Gastroesophageal sphincter (tissue), 3 donors: ENCODE results near the gene MFNG.

Experiments
- EP300 ChIP-seq: sonication (generic); formaldehyde crosslinking; IDR thresholded peaks from one replicate; pipeline ENCODE4 v1.6.1; 2017; ENCODE audit warnings: antibody characterized with exemption, mild to moderate bottlenecking
- POLR2A ChIP-seq, 2 donors: fragments of 450-650 bp; IDR thresholded peaks; one replicate each; pipeline ENCODE4 v1.6.1; 2017; ENCODE audit warnings: antibody characterized with exemption in 2 of 2, mild to moderate bottlenecking in 2 of 2, moderate library complexity in 1 of 2
- POLR2AphosphoS5 ChIP-seq: sonication (generic); formaldehyde crosslinking; IDR thresholded peaks from one replicate; pipeline ENCODE4 v1.6.1; 2017; ENCODE audit warnings: antibody characterized with exemption
- TF ChIP-seq, protein P1 (sequence below), 4 experiments: fragments of 200-600 bp in 2 of 4; fragments of 450-650 bp in 2 of 4; sonication (generic) in 1 of 4; IDR thresholded peaks; one replicate each; pipeline ENCODE4 v1.5.1; 2017 to 2019; ENCODE audit warnings: antibody characterized with exemption in 4 of 4, mild to moderate bottlenecking in 2 of 4, moderate library complexity in 2 of 4

GRCh38 chr22:37522482-37522881 lies 36.3 kb upstream of the MFNG start:
- TF ChIP-seq POLR2AphosphoS5 (no peak), EP300 (no peak), POLR2A (IDR thresholded peaks at IDR 0.05) (no peak)
- TF ChIP-seq, protein P1, sequence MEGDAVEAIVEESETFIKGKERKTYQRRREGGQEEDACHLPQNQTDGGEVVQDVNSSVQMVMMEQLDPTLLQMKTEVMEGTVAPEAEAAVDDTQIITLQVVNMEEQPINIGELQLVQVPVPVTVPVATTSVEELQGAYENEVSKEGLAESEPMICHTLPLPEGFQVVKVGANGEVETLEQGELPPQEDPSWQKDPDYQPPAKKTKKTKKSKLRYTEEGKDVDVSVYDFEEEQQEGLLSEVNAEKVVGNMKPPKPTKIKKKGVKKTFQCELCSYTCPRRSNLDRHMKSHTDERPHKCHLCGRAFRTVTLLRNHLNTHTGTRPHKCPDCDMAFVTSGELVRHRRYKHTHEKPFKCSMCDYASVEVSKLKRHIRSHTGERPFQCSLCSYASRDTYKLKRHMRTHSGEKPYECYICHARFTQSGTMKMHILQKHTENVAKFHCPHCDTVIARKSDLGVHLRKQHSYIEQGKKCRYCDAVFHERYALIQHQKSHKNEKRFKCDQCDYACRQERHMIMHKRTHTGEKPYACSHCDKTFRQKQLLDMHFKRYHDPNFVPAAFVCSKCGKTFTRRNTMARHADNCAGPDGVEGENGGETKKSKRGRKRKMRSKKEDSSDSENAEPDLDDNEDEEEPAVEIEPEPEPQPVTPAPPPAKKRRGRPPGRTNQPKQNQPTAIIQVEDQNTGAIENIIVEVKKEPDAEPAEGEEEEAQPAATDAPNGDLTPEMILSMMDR (IDR thresholded peaks at IDR 0.05) = no peak
